ENCODE data around the gene COX7A2. TPM values are rescaled to one million over a fixed set of nuclear protein-coding genes. Genes with fewer than 3 reads are reported as not detected.

The COX7A2 gene
- total and polyA plus RNA-seq, 9 donors, result 178 to 377 (median 207) TPM

DNA sequence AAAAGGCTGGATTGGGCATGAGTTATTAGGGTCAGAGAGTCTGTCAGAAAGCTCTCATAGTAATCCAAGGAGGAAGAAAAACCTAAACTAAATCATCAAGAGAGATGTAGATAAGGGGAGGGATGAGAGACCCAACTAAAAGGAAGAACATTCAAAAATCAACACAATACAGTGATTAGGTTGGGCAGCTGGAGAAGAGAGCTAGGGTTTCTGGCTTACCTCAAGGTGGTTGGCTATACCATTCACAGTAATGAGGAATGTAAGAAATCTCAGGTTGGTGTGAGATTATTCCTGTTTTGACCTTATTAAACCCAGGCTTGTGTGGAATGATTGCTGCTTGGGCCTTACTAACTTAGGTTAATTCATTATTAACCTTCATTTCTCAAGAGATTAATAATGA is 6.2 kb upstream of the COX7A2 start:
- Histone ChIP-seq H3K4me1 (ENCODE audit: insufficient read depth) (no peaks in the 10 kb centered on the region), H3K4me3 (no peak overlapping the region), H3K27me3 (peaks cover 2% of the 10 kb centered on the region), H3K36me3 (no peaks in the 10 kb centered on the region), H3K27ac (no peak overlapping the region), H3K9me3 (no peaks in the 10 kb centered on the region)
- intact Hi-C loops (cut with DNase I), result no loop called here
- TF ChIP-seq, protein P1, sequence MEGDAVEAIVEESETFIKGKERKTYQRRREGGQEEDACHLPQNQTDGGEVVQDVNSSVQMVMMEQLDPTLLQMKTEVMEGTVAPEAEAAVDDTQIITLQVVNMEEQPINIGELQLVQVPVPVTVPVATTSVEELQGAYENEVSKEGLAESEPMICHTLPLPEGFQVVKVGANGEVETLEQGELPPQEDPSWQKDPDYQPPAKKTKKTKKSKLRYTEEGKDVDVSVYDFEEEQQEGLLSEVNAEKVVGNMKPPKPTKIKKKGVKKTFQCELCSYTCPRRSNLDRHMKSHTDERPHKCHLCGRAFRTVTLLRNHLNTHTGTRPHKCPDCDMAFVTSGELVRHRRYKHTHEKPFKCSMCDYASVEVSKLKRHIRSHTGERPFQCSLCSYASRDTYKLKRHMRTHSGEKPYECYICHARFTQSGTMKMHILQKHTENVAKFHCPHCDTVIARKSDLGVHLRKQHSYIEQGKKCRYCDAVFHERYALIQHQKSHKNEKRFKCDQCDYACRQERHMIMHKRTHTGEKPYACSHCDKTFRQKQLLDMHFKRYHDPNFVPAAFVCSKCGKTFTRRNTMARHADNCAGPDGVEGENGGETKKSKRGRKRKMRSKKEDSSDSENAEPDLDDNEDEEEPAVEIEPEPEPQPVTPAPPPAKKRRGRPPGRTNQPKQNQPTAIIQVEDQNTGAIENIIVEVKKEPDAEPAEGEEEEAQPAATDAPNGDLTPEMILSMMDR (IDR thresholded peaks at IDR 0.05), result no peak
- TF ChIP-seq POLR2A (IDR thresholded peaks at IDR 0.05) (no peak), EP300 (IDR thresholded peaks at IDR 0.05) (no peak)
- DNase-seq, result no peak

DNA sequence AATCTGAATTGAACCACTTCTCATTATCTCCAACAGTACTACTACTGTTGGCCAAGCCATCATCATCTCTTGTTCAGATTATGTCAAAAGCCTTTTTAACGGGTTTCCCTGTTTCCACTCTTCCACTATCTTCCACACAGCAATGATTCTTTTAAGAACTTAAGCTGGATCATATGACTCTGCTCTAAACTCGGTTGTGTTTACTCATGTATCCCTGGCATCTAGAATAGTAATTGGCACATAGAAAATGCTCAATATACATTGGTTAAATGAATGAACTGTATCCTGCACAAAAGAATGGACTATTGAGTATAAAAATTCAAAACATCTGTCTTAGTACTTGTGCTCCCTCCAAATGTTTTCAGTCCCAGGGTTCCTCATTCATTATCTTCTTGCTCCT is 2.8 kb upstream of the COX7A2 start:
- intact Hi-C loops (cut with DNase I), result no loop called here
- Histone ChIP-seq H3K27ac (no peak overlapping the region), H3K4me1 (ENCODE audit: insufficient read depth) (peaks cover 5% of the 10 kb centered on the region), H3K4me3 (no peak overlapping the region), H3K36me3 (no peaks in the 10 kb centered on the region), H3K9me3 (no peaks in the 10 kb centered on the region), H3K27me3 (no peaks in the 10 kb centered on the region)
- DNase-seq, result no peak
- 55 to 61% (median 56%) methylated on average over 2 of the region's 2 CpGs for WGBS, 3 donors
- no peak for TF ChIP-seq EP300 (IDR thresholded peaks at IDR 0.05)
- no peak for TF ChIP-seq POLR2A (IDR thresholded peaks at IDR 0.05)
- TF ChIP-seq, protein P1 (IDR thresholded peaks at IDR 0.05), result no peak

DNA sequence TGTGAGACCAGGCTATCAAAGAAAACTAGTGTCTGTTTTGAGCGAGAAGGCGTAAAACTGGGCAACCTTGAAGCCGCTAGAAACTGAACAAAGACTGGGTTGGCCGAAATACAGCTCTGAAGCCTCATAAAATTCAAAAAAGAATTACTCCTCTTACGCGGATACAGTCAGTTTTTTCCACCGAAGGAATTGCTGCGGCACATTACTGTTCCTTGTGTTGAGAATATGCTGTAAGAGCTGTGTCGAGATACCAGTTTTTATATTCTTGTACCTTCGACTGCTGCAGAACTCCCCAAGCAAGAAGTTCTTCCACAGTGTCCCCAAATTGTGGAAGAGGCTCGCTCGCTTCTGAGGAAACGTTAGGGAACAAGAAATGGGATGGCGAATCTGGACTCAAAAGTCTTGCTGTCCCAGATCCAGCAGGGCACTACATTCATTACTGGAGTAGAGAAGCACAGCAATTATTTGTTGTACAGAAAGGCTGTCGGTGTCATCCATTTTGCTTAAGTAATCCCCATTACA is 523 bp upstream of the COX7A2 start:
- Histone ChIP-seq H3K36me3 (no peaks in the 10 kb centered on the region), H3K27me3 (no peaks in the 10 kb centered on the region), H3K27ac (peak overlapping the region in 1 of 2 donors; percentile 84), H3K4me1 (ENCODE audit: insufficient read depth) (peaks cover 5% of the 10 kb centered on the region), H3K9me3 (no peaks in the 10 kb centered on the region), H3K4me3 (peak overlapping the region; percentile 86)
- 9 to 11% (median 11%) methylated on average over 15 of the region's 15 CpGs for WGBS, 3 donors
- TF ChIP-seq EP300 (IDR thresholded peaks at IDR 0.05) (no peak), POLR2A (IDR thresholded peaks at IDR 0.05) (no peak)
- TF ChIP-seq, protein P1 (IDR thresholded peaks at IDR 0.05), result no peak
- DNase-seq, result no peak
- intact Hi-C loops (cut with DNase I), result loop anchor here in 1 of 4 donors (5.0 kb wide), 1 partner anchor 353 kb away; no protein-coding TSS in a partner anchor

DNA sequence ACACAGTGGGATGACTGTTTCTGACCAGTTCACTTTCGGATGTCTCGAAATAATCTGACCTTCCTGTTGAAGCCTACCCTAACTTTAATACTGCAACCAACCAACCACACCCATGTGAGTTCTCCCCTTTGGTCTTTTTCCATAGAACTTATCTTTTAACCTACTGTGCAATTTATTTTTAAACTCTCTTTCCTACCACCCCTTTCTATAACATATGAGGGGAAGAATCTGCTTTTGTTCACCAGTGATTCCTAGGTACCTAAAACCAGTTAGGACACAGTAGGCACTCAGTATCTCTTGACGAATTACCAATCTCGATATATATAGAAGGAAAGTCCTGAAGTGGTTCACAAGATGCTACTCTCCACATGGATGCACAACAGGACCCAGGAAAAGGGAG is 7.0 kb downstream of the COX7A2 start:
- no peak overlapping the region for H3K4me3 ChIP-seq
- no peaks in the 10 kb centered on the region for H3K36me3 ChIP-seq
- no peak for DNase-seq
- intact Hi-C loops (cut with DNase I), result no loop called here
- no peaks in the 10 kb centered on the region for H3K9me3 ChIP-seq
- peaks cover 3% of the 10 kb centered on the region for H3K4me1 ChIP-seq (ENCODE audit: insufficient read depth)
- WGBS, 3 donors, result 81 to 93% (median 86%) methylated on average over 4 of the region's 4 CpGs
- H3K27ac ChIP-seq, result no peak overlapping the region
- TF ChIP-seq, protein P1 (IDR thresholded peaks at IDR 0.05), result no peak
- no peak for TF ChIP-seq POLR2A (IDR thresholded peaks at IDR 0.05)
- TF ChIP-seq EP300 (IDR thresholded peaks at IDR 0.05), result no peak
- H3K27me3 ChIP-seq, result no peaks in the 10 kb centered on the region
